Panc1 (cell line): Measurements from ENCODE around the gene ZNF74.

Experiments used
- SIN3A ChIP-seq: IDR thresholded peaks from 2 replicates; pipeline ENCODE4 v1.6.1; 2012; ENCODE audit warnings: low read depth, mild to moderate bottlenecking, low read length, moderate library complexity, borderline replicate concordance; ENCODE audit not compliant: insufficient read depth
- TCF7L2 ChIP-seq: IDR thresholded peaks from 2 replicates; pipeline ENCODE4 v1.6.1; 2011; ENCODE audit warnings: mild to moderate bottlenecking, low read depth, low read length, inconsistent platforms

GRCh38 chr22:20430101-20430719, 36.3 kb downstream of the ZNF74 start:
- TF ChIP-seq TCF7L2: no peak
- TF ChIP-seq SIN3A: no peak
